WERI-Rb-1 (cell line): ENCODE data around the gene GALNT12.
A peak's percentile ranks its signal among the peaks of the same experiment; 100 is the strongest.

Experiments
- DNase-seq: peaks from one replicate; pipeline ENCODE4 v3.0.0-alpha.2; 2020
- H3K27ac ChIP-seq: fragments of 250-450 bp; sonication (Bioruptor Pico); 2 replicates; pipeline ENCODE4 v1.5.1; 2020; ENCODE audit warnings: mild to moderate bottlenecking, moderate library complexity
- H3K27me3 ChIP-seq: fragments of 250-450 bp; sonication (Bioruptor Pico); 2 replicates; pipeline ENCODE4 v1.5.1; 2021; ENCODE audit warnings: mild to moderate bottlenecking, low read depth, moderate library complexity; ENCODE audit not compliant: insufficient read depth, severe bottlenecking
- H3K36me3 ChIP-seq: fragments of 250-450 bp; sonication (Bioruptor Pico); 2 replicates; pipeline ENCODE4 v1.5.1; 2020; ENCODE audit warnings: mild to moderate bottlenecking, moderate library complexity
- H3K4me3 ChIP-seq: 2 replicates; pipeline ENCODE4 v1.5.1; 2011; ENCODE audit warnings: low read depth, mild to moderate bottlenecking, control low read depth, low read length
- H3K9me3 ChIP-seq: fragments of 250-450 bp; sonication (Bioruptor Pico); 2 replicates; pipeline ENCODE4 v1.5.1; 2021; ENCODE audit warnings: mild to moderate bottlenecking, moderate library complexity; ENCODE audit not compliant: severe bottlenecking
- CTCF ChIP-seq: IDR thresholded peaks from 2 replicates; pipeline ENCODE4 v1.5.1; 2011; ENCODE audit warnings: low read depth, mild to moderate bottlenecking, control low read depth, inconsistent platforms, low read length

GALNT12 gene

GRCh38 chr9:98778251-98778650 is 29.2 kb upstream of the GALNT12 start:
- Histone ChIP-seq H3K27me3 (no peaks in the 10 kb centered on the region), H3K36me3 (peaks cover 49% of the 10 kb centered on the region), H3K9me3 (no peaks in the 10 kb centered on the region), H3K4me3 (no peak overlapping the region), H3K27ac (peak overlapping the region; percentile 60)
- DNase-seq = no peak
- no peak for TF ChIP-seq CTCF

GRCh38 chr9:98778711-98779530 is 28.5 kb upstream of the GALNT12 start:
- no peak for TF ChIP-seq CTCF
- Histone ChIP-seq H3K27ac (peak overlapping the region; percentile 60), H3K9me3 (no peaks in the 10 kb centered on the region), H3K36me3 (peaks cover 47% of the 10 kb centered on the region), H3K27me3 (no peaks in the 10 kb centered on the region), H3K4me3 (no peak overlapping the region)
- peak; percentile 89 for DNase-seq

GRCh38 chr9:98780059-98780749 is 27.3 kb upstream of the GALNT12 start:
- TF ChIP-seq CTCF = no peak
- H3K27me3 ChIP-seq = no peaks in the 10 kb centered on the region
- no peak for DNase-seq
- peaks cover 45% of the 10 kb centered on the region for H3K36me3 ChIP-seq
- H3K9me3 ChIP-seq = no peaks in the 10 kb centered on the region
- no peak overlapping the region for H3K4me3 ChIP-seq
- peak overlapping the region; percentile 40 for H3K27ac ChIP-seq

- DNase-seq = no peak
These were observed 25.7 kb upstream of the GALNT12 start for GRCh38 chr9:98781588-98782383.

More at GRCh38 chr9:98781588-98782383, 25.7 kb upstream of the GALNT12 start:
- Histone ChIP-seq H3K27ac (no peak overlapping the region), H3K36me3 (peaks cover 45% of the 10 kb centered on the region), H3K27me3 (no peaks in the 10 kb centered on the region), H3K9me3 (no peaks in the 10 kb centered on the region), H3K4me3 (no peak overlapping the region)
- TF ChIP-seq CTCF = no peak
